CD14-positive monocyte (primary cell): ENCODE results near the gene GPLD1. TPM values are rescaled to one million over a fixed set of nuclear protein-coding genes. Genes with fewer than 3 reads are reported as not detected.

ENCODE experiments used
- DNase-seq, 3 donors: peaks; one replicate each; pipeline ENCODE4 v3.0.0-alpha.2; 2011 to 2022
- H2AFZ ChIP-seq: 2 replicates; pipeline ENCODE4 v1.6.0; 2012; ENCODE audit warnings: mild to moderate bottlenecking, low read depth, low read length, inconsistent platforms; ENCODE audit not compliant: insufficient read depth, poor library complexity, severe bottlenecking
- H3K27ac ChIP-seq, 2 donors: 1 replicate in 1 of 2; 2 replicates in 1 of 2; pipeline ENCODE4 v1.5.1; 2012 to 2013; ENCODE audit warnings: low read length in 2 of 2, control low read depth in 1 of 2, inconsistent platforms in 1 of 2, low read depth in 1 of 2, mild to moderate bottlenecking in 1 of 2
- H3K27me3 ChIP-seq, 2 donors: one replicate each; pipeline versions ENCODE4 v1.6.0 to v1.6.1; 2011 to 2013; ENCODE audit warnings: low read length in 2 of 2; ENCODE audit not compliant: control insufficient read depth in 2 of 2, insufficient read depth in 2 of 2
- H3K36me3 ChIP-seq, 2 donors: replicated peaks in 1 of 2; 1 replicate in 1 of 2; 2 replicates in 1 of 2; pipeline versions ENCODE4 v1.5.1 to v1.6.1; 2012 to 2013; ENCODE audit warnings: low read length in 2 of 2, control low read depth in 1 of 2, inconsistent platforms in 1 of 2, mild to moderate bottlenecking in 1 of 2; ENCODE audit not compliant: insufficient read depth in 2 of 2, control insufficient read depth in 1 of 2
- H3K4me1 ChIP-seq, 2 donors: 1 replicate in 1 of 2; 2 replicates in 1 of 2; pipeline versions ENCODE4 v1.5.1 to v1.6.1; 2012 to 2013; ENCODE audit warnings: low read length in 2 of 2, control low read depth in 1 of 2, inconsistent platforms in 1 of 2, mild to moderate bottlenecking in 1 of 2, moderate library complexity in 1 of 2; ENCODE audit not compliant: insufficient read depth in 2 of 2, control insufficient read depth in 1 of 2
- H3K4me2 ChIP-seq: replicated peaks from 2 replicates; pipeline ENCODE3; 2012; ENCODE audit warnings: low read length, moderate library complexity, mild to moderate bottlenecking; ENCODE audit not compliant: poor library complexity, severe bottlenecking; ENCODE audit errors: extremely low read depth
- H3K4me3 ChIP-seq, 3 experiments: fragments of 200-600 bp in 1 of 3; sonication (generic) in 1 of 3; replicated peaks in 1 of 3; 1 replicate in 2 of 3; 2 replicates in 1 of 3; pipeline ENCODE4 v1.5.1; 2011 to 2013; ENCODE audit warnings: low read length in 3 of 3, mild to moderate bottlenecking in 3 of 3, control low read depth in 2 of 3, low read depth in 2 of 3, inconsistent platforms in 1 of 3, moderate library complexity in 1 of 3
- H3K79me2 ChIP-seq: 2 replicates; pipeline ENCODE4 v1.6.0; 2012; ENCODE audit warnings: mild to moderate bottlenecking, control low read depth, inconsistent platforms, low read length, moderate library complexity; ENCODE audit not compliant: insufficient read depth
- H3K9ac ChIP-seq: 2 replicates; pipeline ENCODE4 v1.6.0; 2017; ENCODE audit warnings: low read length, mild to moderate bottlenecking; ENCODE audit not compliant: insufficient read depth, poor library complexity, severe bottlenecking
- H3K9me3 ChIP-seq, 2 donors: replicated peaks in 1 of 2; 1 replicate in 1 of 2; 2 replicates in 1 of 2; pipeline versions ENCODE4 v1.5.1 to v1.6.1; 2012 to 2013; ENCODE audit warnings: low read length in 2 of 2, control low read depth in 1 of 2; ENCODE audit not compliant: control insufficient read depth in 1 of 2, insufficient read depth in 1 of 2
- H4K20me1 ChIP-seq: 2 replicates; pipeline ENCODE4 v1.6.0; 2012; ENCODE audit warnings: mild to moderate bottlenecking, low read length, control low read depth, moderate library complexity; ENCODE audit not compliant: insufficient read depth
- H3K27ac Mint-ChIP-seq, 7 donors: one replicate each; pipeline ENCODE4 v1.8.0; 2020; ENCODE audit warnings: mild to moderate bottlenecking in 7 of 7, mixed read lengths in 7 of 7, moderate library complexity in 6 of 7, inconsistent platforms in 2 of 7
- H3K27me3 Mint-ChIP-seq, 3 donors: one replicate each; pipeline ENCODE4 v1.8.0; 2021 to 2022; ENCODE audit warnings: low read depth in 3 of 3, mild to moderate bottlenecking in 3 of 3, mixed read lengths in 3 of 3, moderate library complexity in 3 of 3, inconsistent platforms in 1 of 3
- H3K36me3 Mint-ChIP-seq, 2 donors: one replicate each; pipeline ENCODE4 v1.8.0; 2020; ENCODE audit warnings: mixed read lengths in 2 of 2, inconsistent platforms in 1 of 2, mild to moderate bottlenecking in 1 of 2
- H3K4me1 Mint-ChIP-seq: one replicate; pipeline ENCODE4 v1.8.0; 2020; ENCODE audit warnings: mild to moderate bottlenecking, mixed read lengths
- H3K4me3 Mint-ChIP-seq, 2 donors: one replicate each; pipeline ENCODE4 v1.8.0; 2020; ENCODE audit warnings: mild to moderate bottlenecking in 2 of 2, mixed read lengths in 2 of 2, moderate library complexity in 1 of 2
- H3K9me3 Mint-ChIP-seq, 7 donors: one replicate each; pipeline ENCODE4 v1.8.0; 2020 to 2022; ENCODE audit warnings: mixed read lengths in 7 of 7, mild to moderate bottlenecking in 6 of 7, moderate library complexity in 6 of 7, inconsistent platforms in 2 of 7
- CTCF ChIP-seq: fragments of 200-600 bp; IDR thresholded peaks from one replicate; pipeline ENCODE4 v1.8.0; 2022; ENCODE audit warnings: antibody characterized with exemption, mild to moderate bottlenecking
- WGBS: methylation state at CpG from one replicate; pipeline ENCODE4 v1.1.5; 2013; ENCODE audit warnings: missing lambda C conversion rate; ENCODE audit not compliant: insufficient coverage; 5-methylcytosine and 5-hydroxymethylcytosine counted together
- intact Hi-C, 2 donors: fragments of 100-400 bp; cut with micrococcal nuclease; formaldehyde crosslinking; loops; one replicate each; pipeline versions ENCODE4 v1.15.0 to v1.15.1; 2023
- polyA plus RNA-seq, 3 donors: library from polyadenylated mRNA; depleted of rRNA in 1 of 3; unstranded in 2 of 3; stranded (reverse) in 1 of 3; fragments of 300-500 nt in 2 of 3; fragments of >200 nt in 1 of 3; fragmentation: Illumina TruSeq in 2 of 3; gene quantifications; 1 replicate in 2 of 3; 2 replicates in 1 of 3; pipeline ENCODE4 v1.2.3, GENCODE V29; 2012 to 2021

Gene GPLD1
- polyA plus RNA-seq, 3 donors, result not detected

- no peak overlapping the region for H3K27ac ChIP-seq
- H3K79me2 ChIP-seq, result no peaks in the 10 kb centered on the region
- H3K9me3 ChIP-seq, result no peaks in the 10 kb centered on the region
- H3K4me1 ChIP-seq, result peaks cover 10 to 11% of the 10 kb centered on the region in 2 donors
- 94% methylated on average over 5 of the region's 10 CpGs for WGBS
- no peaks in the 10 kb centered on the region for H4K20me1 ChIP-seq
- Mint-ChIP-seq H3K4me1 (peaks cover 16% of the 10 kb centered on the region), H3K4me3 (no peak overlapping the region), H3K27me3 (no peaks in the 10 kb centered on the region), H3K9me3 (no peaks in the 10 kb centered on the region), H3K36me3 (peaks cover 45% of the 10 kb centered on the region in 2 donors), H3K27ac (no peak overlapping the region)
- no peak overlapping the region for H3K4me2 ChIP-seq
- H3K27me3 ChIP-seq, result no peaks in the 10 kb centered on the region
- DNase-seq, result no peak
- no peak for TF ChIP-seq CTCF
- no peak overlapping the region for H2AFZ ChIP-seq
- intact Hi-C loops, result no loop called here
- H3K9ac ChIP-seq, result no peak overlapping the region
- peaks cover 49 to 53% of the 10 kb centered on the region in 2 donors for H3K36me3 ChIP-seq
- no peak overlapping the region for H3K4me3 ChIP-seq
Observed at GRCh38 chr6:24426729-24427446, 62.5 kb downstream of the GPLD1 start.

- Mint-ChIP-seq H3K4me3 (no peak overlapping the region), H3K36me3 (peaks cover 53 to 55% of the 10 kb centered on the region in 2 donors), H3K27me3 (no peaks in the 10 kb centered on the region), H3K4me1 (peaks cover 16% of the 10 kb centered on the region), H3K9me3 (no peaks in the 10 kb centered on the region), H3K27ac (peak overlapping the region in 3 of 7 donors; percentile 1 to 18 (median 7))
- Histone ChIP-seq H3K79me2 (no peaks in the 10 kb centered on the region), H3K4me1 (peaks cover 10 to 11% of the 10 kb centered on the region in 2 donors), H3K4me3 (no peak overlapping the region), H3K4me2 (no peak overlapping the region), H4K20me1 (no peaks in the 10 kb centered on the region), H3K9ac (no peak overlapping the region), H3K27me3 (no peaks in the 10 kb centered on the region), H3K27ac (peak overlapping the region in 1 of 2 donors; percentile 5), H2AFZ (no peak overlapping the region), H3K9me3 (no peaks in the 10 kb centered on the region), H3K36me3 (peaks cover 67 to 71% of the 10 kb centered on the region in 2 donors)
- WGBS, result no CpG with 5 or more reads among the region's 2 CpGs
- TF ChIP-seq CTCF, result no peak
- intact Hi-C loops, result no loop called here
- no peak for DNase-seq
Observed at GRCh38 chr6:24425091-24425490, 64.3 kb downstream of the GPLD1 start.
